Astrocyte (in vitro differentiated cells and primary cell): Measurements from ENCODE around the gene ZNF823. TPM values are rescaled to one million over a fixed set of nuclear protein-coding genes. Genes with fewer than 3 reads are reported as not detected.
A peak's percentile ranks its signal among the peaks of the same experiment; 100 is the strongest.

Source experiments
- DNase-seq: peaks from one replicate; pipeline ENCODE4 v3.0.0-alpha.2; 2010; ENCODE audit warnings: low read depth
- FAIRE-seq: peaks from 2 replicates; lab custom pipeline; 2011; peaks lifted over from hg19 to GRCh38; lab: Jason Lieb, UNC
- H2AFZ ChIP-seq: 2 replicates; pipeline ENCODE4 v1.6.0; 2012; ENCODE audit warnings: low read depth, low read length, inconsistent platforms
- H3K27ac ChIP-seq: 2 replicates; pipeline ENCODE4 v1.5.1; 2011; ENCODE audit warnings: low read depth, low read length, inconsistent platforms
- H3K27me3 ChIP-seq: 2 replicates; pipeline ENCODE4 v1.6.0; 2011; ENCODE audit warnings: low read length, inconsistent platforms; ENCODE audit not compliant: insufficient read depth
- H3K36me3 ChIP-seq: 2 replicates; pipeline ENCODE4 v1.5.1; 2011; ENCODE audit warnings: low read length, inconsistent platforms; ENCODE audit not compliant: insufficient read depth
- H3K4me1 ChIP-seq: 2 replicates; pipeline ENCODE4 v1.5.1; 2011; ENCODE audit warnings: low read length, inconsistent platforms; ENCODE audit not compliant: insufficient read depth
- H3K4me2 ChIP-seq: 2 replicates; pipeline ENCODE4 v1.6.0; 2012; ENCODE audit warnings: low read length, inconsistent platforms
- H3K4me3 ChIP-seq: 2 replicates; pipeline ENCODE4 v1.5.1; 2011; ENCODE audit warnings: low read depth, mild to moderate bottlenecking, low read length, inconsistent platforms; ENCODE audit not compliant: insufficient read depth
- H3K79me2 ChIP-seq: 2 replicates; pipeline ENCODE4 v1.6.0; 2012; ENCODE audit warnings: mild to moderate bottlenecking, low read length, inconsistent platforms; ENCODE audit not compliant: insufficient read depth
- H3K9ac ChIP-seq: 2 replicates; pipeline ENCODE4 v1.6.0; 2012; ENCODE audit warnings: mild to moderate bottlenecking, low read length, inconsistent platforms
- H3K9me3 ChIP-seq: 2 replicates; pipeline ENCODE4 v1.5.1; 2012; ENCODE audit warnings: low read depth, mild to moderate bottlenecking, low read length, inconsistent platforms; ENCODE audit not compliant: insufficient read depth
- H4K20me1 ChIP-seq: 2 replicates; pipeline ENCODE4 v1.6.0; 2012; ENCODE audit warnings: low read length, inconsistent platforms; ENCODE audit not compliant: insufficient read depth
- H3K27ac Mint-ChIP-seq: one replicate; pipeline ENCODE4 v1.8.0; 2021; ENCODE audit warnings: mild to moderate bottlenecking, mixed read lengths; ENCODE audit not compliant: unreplicated experiment
- H3K27me3 Mint-ChIP-seq: one replicate; pipeline ENCODE4 v1.8.0; 2021; ENCODE audit warnings: low read depth, mixed read lengths; ENCODE audit not compliant: unreplicated experiment
- H3K36me3 Mint-ChIP-seq: one replicate; pipeline ENCODE4 v1.8.0; 2021; ENCODE audit warnings: low read depth, mixed read lengths; ENCODE audit not compliant: unreplicated experiment
- H3K4me1 Mint-ChIP-seq: one replicate; pipeline ENCODE4 v1.8.0; 2021; ENCODE audit warnings: low read depth, mixed read lengths; ENCODE audit not compliant: unreplicated experiment
- H3K4me3 Mint-ChIP-seq: one replicate; pipeline ENCODE4 v1.8.0; 2021; ENCODE audit warnings: mild to moderate bottlenecking, moderate library complexity, mixed read lengths; ENCODE audit not compliant: unreplicated experiment
- H3K9me3 Mint-ChIP-seq: one replicate; pipeline ENCODE4 v1.8.0; 2021; ENCODE audit warnings: mild to moderate bottlenecking, mixed read lengths; ENCODE audit not compliant: unreplicated experiment
- EZH2 ChIP-seq: IDR thresholded peaks from 2 replicates; pipeline ENCODE4 v1.6.1; 2012; ENCODE audit warnings: mild to moderate bottlenecking, low read length, inconsistent platforms; ENCODE audit not compliant: insufficient read depth
- total RNA-seq: library from RNA; stranded (reverse); gene quantifications from 2 replicates; pipeline ENCODE4 v1.2.1, GENCODE V29; 2021
- TF ChIP-seq, protein P1 (sequence below): IDR thresholded peaks from 2 replicates; pipeline ENCODE4 v1.5.1; 2011; ENCODE audit warnings: low read depth, mild to moderate bottlenecking, inconsistent platforms, low read length, moderate library complexity; ENCODE audit not compliant: insufficient read depth

ZNF823 gene
- total RNA-seq, 1 donor from 2014 or later: 5.4 TPM

DNA sequence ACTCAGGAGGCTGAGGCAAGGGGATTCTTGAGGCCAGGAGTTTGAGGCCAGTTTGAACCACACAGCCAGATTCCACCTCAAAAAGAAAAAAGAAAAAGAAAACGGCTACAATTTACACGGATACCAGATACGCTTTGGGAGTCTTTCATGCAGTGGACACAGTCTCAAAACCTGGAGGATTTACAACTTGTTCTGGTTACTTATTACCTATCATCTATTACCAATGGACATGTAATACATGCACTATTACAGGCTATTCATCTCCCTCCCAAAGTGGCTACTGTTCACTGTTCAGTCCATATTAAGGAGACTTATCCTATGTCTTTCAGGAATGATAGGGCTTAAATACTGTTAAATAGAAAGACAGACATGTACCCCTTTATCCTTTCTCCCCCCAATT is 33.3 kb downstream of the ZNF823 start:
- H3K4me2 ChIP-seq: no peak overlapping the region
- no peak overlapping the region for H3K27ac Mint-ChIP-seq
- H3K4me3 ChIP-seq: no peak overlapping the region
- no peaks in the 10 kb centered on the region for H3K4me1 ChIP-seq
- no peak overlapping the region for H3K4me3 Mint-ChIP-seq
- TF ChIP-seq, protein P1, sequence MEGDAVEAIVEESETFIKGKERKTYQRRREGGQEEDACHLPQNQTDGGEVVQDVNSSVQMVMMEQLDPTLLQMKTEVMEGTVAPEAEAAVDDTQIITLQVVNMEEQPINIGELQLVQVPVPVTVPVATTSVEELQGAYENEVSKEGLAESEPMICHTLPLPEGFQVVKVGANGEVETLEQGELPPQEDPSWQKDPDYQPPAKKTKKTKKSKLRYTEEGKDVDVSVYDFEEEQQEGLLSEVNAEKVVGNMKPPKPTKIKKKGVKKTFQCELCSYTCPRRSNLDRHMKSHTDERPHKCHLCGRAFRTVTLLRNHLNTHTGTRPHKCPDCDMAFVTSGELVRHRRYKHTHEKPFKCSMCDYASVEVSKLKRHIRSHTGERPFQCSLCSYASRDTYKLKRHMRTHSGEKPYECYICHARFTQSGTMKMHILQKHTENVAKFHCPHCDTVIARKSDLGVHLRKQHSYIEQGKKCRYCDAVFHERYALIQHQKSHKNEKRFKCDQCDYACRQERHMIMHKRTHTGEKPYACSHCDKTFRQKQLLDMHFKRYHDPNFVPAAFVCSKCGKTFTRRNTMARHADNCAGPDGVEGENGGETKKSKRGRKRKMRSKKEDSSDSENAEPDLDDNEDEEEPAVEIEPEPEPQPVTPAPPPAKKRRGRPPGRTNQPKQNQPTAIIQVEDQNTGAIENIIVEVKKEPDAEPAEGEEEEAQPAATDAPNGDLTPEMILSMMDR: no peak
- TF ChIP-seq EZH2: no peak
- peaks cover 2% of the 10 kb centered on the region for H3K9me3 ChIP-seq
- no peaks in the 10 kb centered on the region for H3K4me1 Mint-ChIP-seq
- DNase-seq: no peak
- peaks cover 19% of the 10 kb centered on the region for H3K9me3 Mint-ChIP-seq
- no peak overlapping the region for H2AFZ ChIP-seq
- no peaks in the 10 kb centered on the region for H3K27me3 Mint-ChIP-seq
- H3K79me2 ChIP-seq: no peaks in the 10 kb centered on the region
- no peak overlapping the region for H3K27ac ChIP-seq
- no peak overlapping the region for H3K9ac ChIP-seq
- no peaks in the 10 kb centered on the region for H4K20me1 ChIP-seq
- H3K36me3 Mint-ChIP-seq: no peaks in the 10 kb centered on the region
- H3K27me3 ChIP-seq: no peaks in the 10 kb centered on the region
- no peak for FAIRE-seq
- H3K36me3 ChIP-seq: no peaks in the 10 kb centered on the region

DNA sequence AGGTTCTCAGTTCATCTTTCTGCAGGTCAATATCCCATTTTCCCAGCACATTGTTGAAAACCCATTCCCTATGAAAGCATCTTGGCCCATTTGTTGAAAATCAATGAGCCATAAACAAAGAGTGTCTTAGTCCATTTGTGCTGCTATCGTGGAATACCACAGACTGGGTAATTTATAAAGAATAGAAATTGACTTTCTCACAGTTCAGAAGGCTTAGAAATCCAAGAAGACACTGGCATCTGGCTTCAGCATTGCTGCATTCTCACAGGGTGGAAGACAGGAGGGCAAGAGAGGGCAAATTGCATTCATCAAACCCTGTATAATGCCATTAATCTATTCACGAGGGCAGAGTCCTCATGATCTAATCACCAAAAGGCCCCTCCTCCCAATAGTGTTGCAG is 34.1 kb downstream of the ZNF823 start:
- Histone ChIP-seq H3K4me2 (no peak overlapping the region), H2AFZ (no peak overlapping the region), H3K36me3 (no peaks in the 10 kb centered on the region), H3K4me1 (no peaks in the 10 kb centered on the region), H4K20me1 (no peaks in the 10 kb centered on the region), H3K9me3 (no peaks in the 10 kb centered on the region), H3K79me2 (no peaks in the 10 kb centered on the region), H3K9ac (no peak overlapping the region), H3K27ac (no peak overlapping the region), H3K27me3 (no peaks in the 10 kb centered on the region), H3K4me3 (no peak overlapping the region)
- Mint-ChIP-seq H3K36me3 (no peaks in the 10 kb centered on the region), H3K4me3 (no peak overlapping the region), H3K27me3 (peaks cover 3% of the 10 kb centered on the region), H3K9me3 (peaks cover 14% of the 10 kb centered on the region), H3K27ac (no peak overlapping the region), H3K4me1 (no peaks in the 10 kb centered on the region)
- no peak for FAIRE-seq
- DNase-seq: no peak
- no peak for TF ChIP-seq EZH2
- TF ChIP-seq, protein P1: no peak

DNA sequence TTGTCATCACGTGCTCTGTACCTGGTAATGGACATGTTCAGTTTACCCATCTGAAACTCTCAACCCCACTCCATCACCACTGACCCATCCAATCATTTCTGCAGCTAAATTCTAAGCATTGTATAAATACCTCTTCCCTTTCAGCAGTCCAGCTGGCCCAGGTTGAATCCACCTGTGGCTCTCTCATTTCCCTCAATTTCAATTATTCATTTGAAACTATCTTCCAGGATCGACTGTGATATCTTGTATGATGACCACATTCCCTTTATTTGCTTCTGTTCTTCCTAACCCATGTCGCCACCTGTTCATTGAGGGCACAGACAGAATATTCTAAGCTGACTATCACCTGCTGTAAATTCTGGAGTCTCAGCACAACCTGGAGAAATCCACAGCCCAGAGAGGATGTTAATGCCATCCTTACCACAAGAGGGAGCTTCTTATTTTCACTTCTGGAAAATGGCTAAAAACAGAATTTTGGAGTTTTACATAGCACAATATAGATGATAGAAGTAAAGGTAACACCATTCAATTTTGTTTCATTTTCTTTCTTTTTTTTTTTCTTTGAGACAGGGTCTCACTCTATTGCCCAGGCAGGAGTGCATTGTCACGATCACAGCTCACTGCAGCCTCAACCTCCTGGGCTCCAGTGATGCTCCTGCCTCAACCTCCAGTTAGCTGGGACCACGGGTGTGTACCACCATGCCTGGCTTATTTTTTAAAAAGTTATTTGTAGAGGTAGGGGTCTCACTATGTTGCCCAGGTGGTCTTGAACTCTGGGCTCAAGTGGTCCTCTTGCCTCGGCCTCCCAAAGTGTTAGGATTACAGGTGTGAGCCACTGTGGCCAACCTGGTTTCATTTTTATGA is 38.6 kb downstream of the ZNF823 start:
- H3K9me3 Mint-ChIP-seq: peaks cover 10% of the 10 kb centered on the region
- FAIRE-seq: no peak

More for the DNA sequence above, 38.6 kb downstream of the ZNF823 start:
- Mint-ChIP-seq H3K36me3 (no peaks in the 10 kb centered on the region), H3K27me3 (peaks cover 9% of the 10 kb centered on the region), H3K27ac (no peak overlapping the region), H3K4me1 (no peaks in the 10 kb centered on the region), H3K4me3 (no peak overlapping the region)
- Histone ChIP-seq H3K4me2 (no peak overlapping the region), H4K20me1 (no peaks in the 10 kb centered on the region), H3K9ac (no peak overlapping the region), H3K9me3 (no peaks in the 10 kb centered on the region), H3K27ac (no peak overlapping the region), H3K79me2 (no peaks in the 10 kb centered on the region), H3K4me3 (no peak overlapping the region), H3K4me1 (no peaks in the 10 kb centered on the region), H3K36me3 (no peaks in the 10 kb centered on the region), H2AFZ (no peak overlapping the region), H3K27me3 (no peaks in the 10 kb centered on the region)
- TF ChIP-seq, protein P1: peak; percentile 79
- TF ChIP-seq EZH2: no peak
- DNase-seq: peak; percentile 20
